ENCODE results near the gene FATE1.

Gene FATE1

GRCh38 chrX:151703487-151703886, 12.3 kb upstream of the FATE1 start:
- Histone ChIP-seq H3K4me1 (ENCODE audit: control insufficient read depth, insufficient read depth, low read length, poor library complexity, severe bottlenecking) (no peaks in the 10 kb centered on the region), H3K4me3 (ENCODE audit: insufficient read depth, low read depth, low read length, poor library complexity, severe bottlenecking) (no peak overlapping the region), H3K36me3 (ENCODE audit: control insufficient read depth, insufficient read depth, low read length) (no peaks in the 10 kb centered on the region), H3K27ac (ENCODE audit: insufficient read depth, low read length, poor library complexity, severe bottlenecking) (no peak overlapping the region), H3K9me3 (ENCODE audit: control insufficient read depth, low read length) (no peaks in the 10 kb centered on the region), H3K27me3 (replicated peaks; ENCODE audit: control insufficient read depth, insufficient read depth, low read length, poor library complexity, severe bottlenecking) (no peaks in the 10 kb centered on the region)
- DNase-seq = no peak

- no peak overlapping the region for H3K27ac ChIP-seq (ENCODE audit: insufficient read depth, low read length, poor library complexity, severe bottlenecking)
- DNase-seq = no peak
- H3K4me3 ChIP-seq (ENCODE audit: insufficient read depth, low read depth, low read length, poor library complexity, severe bottlenecking) = no peak overlapping the region
- no peaks in the 10 kb centered on the region for H3K9me3 ChIP-seq (ENCODE audit: control insufficient read depth, low read length)
- H3K27me3 ChIP-seq (replicated peaks; ENCODE audit: control insufficient read depth, insufficient read depth, low read length, poor library complexity, severe bottlenecking) = no peaks in the 10 kb centered on the region
- no peaks in the 10 kb centered on the region for H3K36me3 ChIP-seq (ENCODE audit: control insufficient read depth, insufficient read depth, low read length)
- H3K4me1 ChIP-seq (ENCODE audit: control insufficient read depth, insufficient read depth, low read length, poor library complexity, severe bottlenecking) = no peaks in the 10 kb centered on the region
Observed at GRCh38 chrX:151704041-151704663, 11.7 kb upstream of the FATE1 start.

- no peak overlapping the region for H3K4me3 ChIP-seq (ENCODE audit: insufficient read depth, low read depth, low read length, poor library complexity, severe bottlenecking)
- H3K36me3 ChIP-seq (ENCODE audit: control insufficient read depth, insufficient read depth, low read length) = no peaks in the 10 kb centered on the region
- DNase-seq = no peak
- H3K27me3 ChIP-seq (replicated peaks; ENCODE audit: control insufficient read depth, insufficient read depth, low read length, poor library complexity, severe bottlenecking) = no peaks in the 10 kb centered on the region
- H3K27ac ChIP-seq (ENCODE audit: insufficient read depth, low read length, poor library complexity, severe bottlenecking) = no peak overlapping the region
- H3K9me3 ChIP-seq (ENCODE audit: control insufficient read depth, low read length) = no peaks in the 10 kb centered on the region
- no peaks in the 10 kb centered on the region for H3K4me1 ChIP-seq (ENCODE audit: control insufficient read depth, insufficient read depth, low read length, poor library complexity, severe bottlenecking)
Observed at GRCh38 chrX:151708821-151709220, 7.0 kb upstream of the FATE1 start.

DNA sequence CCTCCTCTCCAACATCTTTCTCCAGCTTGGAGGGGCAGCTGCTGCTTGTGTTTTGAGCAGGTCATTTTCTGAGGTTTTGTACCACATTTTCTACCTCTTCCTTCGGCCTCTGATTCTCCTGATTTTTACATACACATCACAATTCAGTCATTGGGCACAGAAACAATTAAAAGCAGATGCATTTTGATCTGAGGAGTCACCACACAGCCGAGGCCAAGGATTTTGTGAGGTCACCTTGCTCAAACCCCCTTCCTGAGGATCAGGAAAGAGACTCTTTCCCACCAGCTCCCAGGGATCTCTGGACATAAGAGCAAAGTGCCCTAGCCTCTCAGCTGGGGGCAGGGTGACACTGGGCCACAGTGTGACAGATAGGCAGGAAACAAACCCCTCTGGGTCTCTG, 5.4 kb upstream of the FATE1 start:
- no peak for DNase-seq
- no peaks in the 10 kb centered on the region for H3K27me3 ChIP-seq (replicated peaks; ENCODE audit: control insufficient read depth, insufficient read depth, low read length, poor library complexity, severe bottlenecking)
- no peak overlapping the region for H3K27ac ChIP-seq (ENCODE audit: insufficient read depth, low read length, poor library complexity, severe bottlenecking)

DNA sequence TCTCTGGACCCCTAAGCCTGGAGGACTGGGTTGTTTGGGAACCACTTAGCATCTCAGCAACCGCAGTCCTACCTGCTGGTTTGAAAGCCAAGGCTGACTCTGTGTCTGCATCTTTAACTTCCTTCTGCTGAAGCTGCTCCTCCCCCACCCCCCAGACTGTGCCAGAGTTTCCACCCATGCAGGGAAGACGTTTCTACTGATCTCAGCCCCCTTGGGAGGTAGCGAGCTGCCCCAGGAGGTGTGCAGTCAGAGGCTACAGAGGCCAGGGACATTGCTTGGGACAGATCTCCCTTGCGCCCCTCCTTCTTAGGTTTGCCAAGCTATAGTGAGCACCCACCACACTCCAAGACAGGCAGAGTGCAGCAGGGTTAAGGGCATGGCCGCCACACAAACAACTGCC, 4.7 kb upstream of the FATE1 start:
- Histone ChIP-seq H3K9me3 (ENCODE audit: control insufficient read depth, low read length) (no peaks in the 10 kb centered on the region), H3K27me3 (replicated peaks; ENCODE audit: control insufficient read depth, insufficient read depth, low read length, poor library complexity, severe bottlenecking) (no peaks in the 10 kb centered on the region), H3K27ac (ENCODE audit: insufficient read depth, low read length, poor library complexity, severe bottlenecking) (no peak overlapping the region), H3K4me3 (ENCODE audit: insufficient read depth, low read depth, low read length, poor library complexity, severe bottlenecking) (no peak overlapping the region), H3K4me1 (ENCODE audit: control insufficient read depth, insufficient read depth, low read length, poor library complexity, severe bottlenecking) (no peaks in the 10 kb centered on the region), H3K36me3 (ENCODE audit: control insufficient read depth, insufficient read depth, low read length) (no peaks in the 10 kb centered on the region)
- no peak for DNase-seq

More for the DNA sequence above, 5.4 kb upstream of the FATE1 start:
- Histone ChIP-seq H3K36me3 (ENCODE audit: control insufficient read depth, insufficient read depth, low read length) (no peaks in the 10 kb centered on the region), H3K9me3 (ENCODE audit: control insufficient read depth, low read length) (no peaks in the 10 kb centered on the region), H3K4me3 (ENCODE audit: insufficient read depth, low read depth, low read length, poor library complexity, severe bottlenecking) (no peak overlapping the region), H3K4me1 (ENCODE audit: control insufficient read depth, insufficient read depth, low read length, poor library complexity, severe bottlenecking) (no peaks in the 10 kb centered on the region)

DNA sequence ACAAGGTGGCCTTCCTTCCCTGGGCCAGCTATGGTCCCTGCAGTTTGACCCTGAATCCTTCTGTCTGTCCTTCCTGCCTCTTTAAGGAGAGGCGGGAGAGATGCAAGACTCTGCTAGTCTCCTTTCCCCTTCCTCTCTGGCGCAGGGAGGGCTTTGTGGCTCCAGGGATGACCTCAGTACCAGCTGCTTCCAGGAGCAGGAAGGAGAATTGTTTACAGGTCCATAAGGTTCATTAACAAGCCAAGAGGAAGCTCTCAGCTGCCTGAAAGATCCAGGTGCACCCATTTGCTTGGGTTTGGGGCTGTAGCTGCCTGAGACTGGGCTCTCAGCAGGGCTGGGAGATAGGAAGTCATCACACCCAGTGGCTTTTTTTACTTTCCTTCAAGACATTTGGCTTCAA, 4.0 kb upstream of the FATE1 start:
- no peaks in the 10 kb centered on the region for H3K36me3 ChIP-seq (ENCODE audit: control insufficient read depth, insufficient read depth, low read length)
- no peaks in the 10 kb centered on the region for H3K27me3 ChIP-seq (replicated peaks; ENCODE audit: control insufficient read depth, insufficient read depth, low read length, poor library complexity, severe bottlenecking)
- H3K4me3 ChIP-seq (ENCODE audit: insufficient read depth, low read depth, low read length, poor library complexity, severe bottlenecking) = no peak overlapping the region
- H3K4me1 ChIP-seq (ENCODE audit: control insufficient read depth, insufficient read depth, low read length, poor library complexity, severe bottlenecking) = no peaks in the 10 kb centered on the region
- no peaks in the 10 kb centered on the region for H3K9me3 ChIP-seq (ENCODE audit: control insufficient read depth, low read length)
- no peak overlapping the region for H3K27ac ChIP-seq (ENCODE audit: insufficient read depth, low read length, poor library complexity, severe bottlenecking)
- DNase-seq = no peak

GRCh38 chrX:151712253-151712652, 3.6 kb upstream of the FATE1 start:
- no peak for DNase-seq
- H3K9me3 ChIP-seq (ENCODE audit: control insufficient read depth, low read length) = no peaks in the 10 kb centered on the region
- no peaks in the 10 kb centered on the region for H3K36me3 ChIP-seq (ENCODE audit: control insufficient read depth, insufficient read depth, low read length)
- H3K27ac ChIP-seq (ENCODE audit: insufficient read depth, low read length, poor library complexity, severe bottlenecking) = no peak overlapping the region
- no peaks in the 10 kb centered on the region for H3K27me3 ChIP-seq (replicated peaks; ENCODE audit: control insufficient read depth, insufficient read depth, low read length, poor library complexity, severe bottlenecking)
- no peak overlapping the region for H3K4me3 ChIP-seq (ENCODE audit: insufficient read depth, low read depth, low read length, poor library complexity, severe bottlenecking)
- H3K4me1 ChIP-seq (ENCODE audit: control insufficient read depth, insufficient read depth, low read length, poor library complexity, severe bottlenecking) = no peaks in the 10 kb centered on the region

GRCh38 chrX:151713849-151714248, 2.0 kb upstream of the FATE1 start:
- Histone ChIP-seq H3K4me1 (ENCODE audit: control insufficient read depth, insufficient read depth, low read length, poor library complexity, severe bottlenecking) (no peaks in the 10 kb centered on the region), H3K27ac (ENCODE audit: insufficient read depth, low read length, poor library complexity, severe bottlenecking) (no peak overlapping the region), H3K9me3 (ENCODE audit: control insufficient read depth, low read length) (no peaks in the 10 kb centered on the region), H3K27me3 (replicated peaks; ENCODE audit: control insufficient read depth, insufficient read depth, low read length, poor library complexity, severe bottlenecking) (no peaks in the 10 kb centered on the region), H3K36me3 (ENCODE audit: control insufficient read depth, insufficient read depth, low read length) (no peaks in the 10 kb centered on the region), H3K4me3 (ENCODE audit: insufficient read depth, low read depth, low read length, poor library complexity, severe bottlenecking) (no peak overlapping the region)
- no peak for DNase-seq

DNA sequence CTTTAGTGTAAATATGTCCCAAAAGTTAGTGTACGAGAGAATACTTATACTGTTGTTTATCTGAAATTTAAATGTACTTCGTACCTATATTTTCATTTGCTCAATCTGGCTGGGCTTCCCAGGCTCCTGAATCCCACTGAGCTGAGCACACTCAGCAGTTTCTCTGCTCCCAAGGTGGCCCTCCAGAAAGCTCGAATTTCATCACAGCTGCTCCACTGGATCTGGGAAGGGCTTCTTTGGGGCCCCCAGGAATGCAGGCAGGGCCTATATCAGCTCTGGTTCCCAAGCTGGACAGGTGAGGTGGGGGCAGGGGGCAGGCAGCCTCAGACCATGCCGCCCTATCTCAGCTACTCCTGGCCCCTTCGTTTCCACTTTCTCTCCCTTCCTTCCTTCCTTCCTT, 1.5 kb upstream of the FATE1 start:
- Histone ChIP-seq H3K4me3 (ENCODE audit: insufficient read depth, low read depth, low read length, poor library complexity, severe bottlenecking) (no peak overlapping the region), H3K9me3 (ENCODE audit: control insufficient read depth, low read length) (no peaks in the 10 kb centered on the region)
- no peak for DNase-seq

DNA sequence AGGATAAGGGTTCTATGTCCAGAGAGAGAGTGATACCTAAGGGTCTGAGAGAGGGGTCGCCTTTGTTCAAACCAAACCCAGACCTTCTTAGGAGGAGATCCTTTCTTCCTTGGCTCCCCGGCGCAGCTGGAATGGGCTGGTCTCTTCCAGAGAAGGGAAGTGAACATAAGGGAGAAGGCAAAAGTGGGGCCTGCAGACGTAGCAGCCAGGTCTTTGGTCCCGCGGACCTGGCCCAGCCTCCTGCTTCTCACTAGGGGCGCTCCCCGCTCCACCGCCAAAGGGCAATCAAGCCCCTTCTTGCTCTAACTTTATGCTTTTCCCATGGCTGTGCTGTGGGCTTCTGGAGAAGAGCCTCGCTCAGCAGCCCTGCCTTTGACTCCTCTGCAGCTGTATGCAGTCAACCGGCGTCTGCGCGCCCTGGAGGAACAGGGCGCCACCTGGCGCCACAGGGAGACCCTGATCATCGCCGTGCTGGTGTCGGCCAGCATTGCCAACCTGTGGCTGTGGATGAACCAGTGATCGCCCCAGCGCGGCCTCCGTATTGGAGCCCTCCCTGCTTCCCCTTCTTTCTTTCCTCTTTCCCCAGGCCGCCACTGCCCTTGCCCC, 6.5 kb downstream of the FATE1 start:
- no peak overlapping the region for H3K4me3 ChIP-seq (ENCODE audit: insufficient read depth, low read depth, low read length, poor library complexity, severe bottlenecking)
- no peak overlapping the region for H3K27ac ChIP-seq (ENCODE audit: insufficient read depth, low read length, poor library complexity, severe bottlenecking)
- H3K9me3 ChIP-seq (ENCODE audit: control insufficient read depth, low read length) = no peaks in the 10 kb centered on the region
- H3K4me1 ChIP-seq (ENCODE audit: control insufficient read depth, insufficient read depth, low read length, poor library complexity, severe bottlenecking) = no peaks in the 10 kb centered on the region
- DNase-seq = no peak
- no peaks in the 10 kb centered on the region for H3K27me3 ChIP-seq (replicated peaks; ENCODE audit: control insufficient read depth, insufficient read depth, low read length, poor library complexity, severe bottlenecking)
- H3K36me3 ChIP-seq (ENCODE audit: control insufficient read depth, insufficient read depth, low read length) = no peaks in the 10 kb centered on the region

More for the DNA sequence above, 1.5 kb upstream of the FATE1 start:
- H3K36me3 ChIP-seq (ENCODE audit: control insufficient read depth, insufficient read depth, low read length) = no peaks in the 10 kb centered on the region
- H3K27ac ChIP-seq (ENCODE audit: insufficient read depth, low read length, poor library complexity, severe bottlenecking) = no peak overlapping the region
- no peaks in the 10 kb centered on the region for H3K4me1 ChIP-seq (ENCODE audit: control insufficient read depth, insufficient read depth, low read length, poor library complexity, severe bottlenecking)
- no peaks in the 10 kb centered on the region for H3K27me3 ChIP-seq (replicated peaks; ENCODE audit: control insufficient read depth, insufficient read depth, low read length, poor library complexity, severe bottlenecking)
